Panc1 (cell line): ENCODE measurements around the gene ZDHHC13.

Source experiments
- TCF7L2 ChIP-seq: IDR thresholded peaks from 2 replicates; pipeline ENCODE4 v1.6.1; 2011; ENCODE audit warnings: mild to moderate bottlenecking, low read depth, low read length, inconsistent platforms
- TF ChIP-seq, protein P1 (sequence below): fragments of 450-650 bp; IDR thresholded peaks from 2 replicates; pipeline ENCODE4 v1.5.1; 2017; ENCODE audit warnings: mild to moderate bottlenecking

GRCh38 chr11:19084661-19085315 lies 32.2 kb upstream of the ZDHHC13 start:
- TF ChIP-seq TCF7L2: no peak
- TF ChIP-seq, protein P1, sequence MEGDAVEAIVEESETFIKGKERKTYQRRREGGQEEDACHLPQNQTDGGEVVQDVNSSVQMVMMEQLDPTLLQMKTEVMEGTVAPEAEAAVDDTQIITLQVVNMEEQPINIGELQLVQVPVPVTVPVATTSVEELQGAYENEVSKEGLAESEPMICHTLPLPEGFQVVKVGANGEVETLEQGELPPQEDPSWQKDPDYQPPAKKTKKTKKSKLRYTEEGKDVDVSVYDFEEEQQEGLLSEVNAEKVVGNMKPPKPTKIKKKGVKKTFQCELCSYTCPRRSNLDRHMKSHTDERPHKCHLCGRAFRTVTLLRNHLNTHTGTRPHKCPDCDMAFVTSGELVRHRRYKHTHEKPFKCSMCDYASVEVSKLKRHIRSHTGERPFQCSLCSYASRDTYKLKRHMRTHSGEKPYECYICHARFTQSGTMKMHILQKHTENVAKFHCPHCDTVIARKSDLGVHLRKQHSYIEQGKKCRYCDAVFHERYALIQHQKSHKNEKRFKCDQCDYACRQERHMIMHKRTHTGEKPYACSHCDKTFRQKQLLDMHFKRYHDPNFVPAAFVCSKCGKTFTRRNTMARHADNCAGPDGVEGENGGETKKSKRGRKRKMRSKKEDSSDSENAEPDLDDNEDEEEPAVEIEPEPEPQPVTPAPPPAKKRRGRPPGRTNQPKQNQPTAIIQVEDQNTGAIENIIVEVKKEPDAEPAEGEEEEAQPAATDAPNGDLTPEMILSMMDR: no peak
